GM21515 (cell line): ENCODE measurements around the gene NAA15.
"Not testable (repeated sequence)": the region's sequence is repeated elsewhere in the genome, so short reads cannot be mapped to it uniquely, and the experiment has no call there.

Source experiments
- ATAC-seq: cut with Tn5 transposase; IDR thresholded peaks from one replicate; pipeline ENCODE4 v1.9.1; 2021; ENCODE audit not compliant: unreplicated experiment

The NAA15 gene

DNA sequence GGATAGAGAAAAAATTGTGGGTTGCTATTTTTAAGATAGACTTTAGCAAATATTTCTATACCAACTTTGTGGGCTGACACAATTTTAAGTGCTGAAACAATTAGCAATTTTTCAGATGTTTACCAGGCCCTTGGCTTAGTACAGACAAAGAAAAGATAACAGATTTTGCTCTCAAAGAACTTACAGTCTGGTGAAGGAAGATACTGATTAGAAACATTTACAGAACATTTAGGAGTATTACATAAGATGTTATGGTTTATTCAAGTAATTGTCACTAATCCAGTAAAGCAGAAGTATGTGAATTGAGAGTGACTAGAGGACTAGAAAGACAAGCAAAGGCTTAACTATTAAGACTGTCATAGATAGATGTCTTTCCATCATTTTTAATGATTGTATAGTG is 36.3 kb downstream of the NAA15 start:
- ATAC-seq, result no peak

DNA sequence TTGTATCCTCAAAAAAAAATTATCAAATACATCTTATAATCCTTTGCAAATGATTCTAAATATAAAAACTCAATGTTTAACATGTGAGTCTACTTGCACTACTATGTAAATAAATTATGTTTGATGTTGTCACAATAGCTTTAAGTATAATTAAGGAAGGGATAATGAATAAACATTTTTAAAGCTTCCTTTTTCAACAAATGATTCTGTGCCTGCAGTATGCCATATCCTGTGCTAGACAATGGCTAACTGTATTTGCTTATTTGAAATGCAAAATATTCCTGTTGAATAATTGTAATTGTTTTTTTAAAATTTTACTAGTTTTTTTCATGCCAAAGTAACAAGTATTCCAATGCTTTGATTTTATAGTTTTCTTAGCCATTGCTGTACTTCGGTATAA is 60.0 kb downstream of the NAA15 start:
- ATAC-seq, result no peak

DNA sequence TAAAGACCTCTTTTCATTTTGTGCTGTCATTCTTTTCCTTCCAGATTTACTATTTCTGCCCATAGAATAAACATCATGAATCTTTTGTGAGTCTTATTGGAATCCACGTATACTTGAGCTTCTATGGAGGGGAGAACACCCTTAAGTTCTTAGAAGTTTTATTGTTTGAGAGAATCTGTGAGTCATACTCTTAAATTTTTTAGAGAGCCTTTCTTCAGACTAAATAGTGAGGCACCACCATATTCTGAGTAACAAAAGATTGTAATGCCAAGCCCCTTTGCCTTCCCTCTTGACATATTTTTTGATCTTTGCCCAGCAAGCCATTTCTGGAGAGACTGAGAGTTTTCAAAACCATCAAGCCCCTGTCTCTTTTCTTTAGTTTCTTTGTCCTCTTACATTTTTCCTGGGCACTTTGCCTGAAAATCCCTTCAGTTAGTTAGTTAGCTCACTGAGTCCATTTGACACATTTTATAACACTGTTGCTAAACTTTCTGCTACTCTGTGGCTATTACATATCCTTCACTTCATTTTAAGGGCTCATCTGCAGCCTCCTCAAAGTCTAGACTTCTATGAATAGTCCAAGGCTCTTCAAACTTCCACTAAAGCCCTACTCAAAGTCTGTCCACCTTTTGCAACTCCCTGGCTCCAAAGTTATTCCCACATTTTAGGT is 66.3 kb downstream of the NAA15 start:
- ATAC-seq, result no peak

DNA sequence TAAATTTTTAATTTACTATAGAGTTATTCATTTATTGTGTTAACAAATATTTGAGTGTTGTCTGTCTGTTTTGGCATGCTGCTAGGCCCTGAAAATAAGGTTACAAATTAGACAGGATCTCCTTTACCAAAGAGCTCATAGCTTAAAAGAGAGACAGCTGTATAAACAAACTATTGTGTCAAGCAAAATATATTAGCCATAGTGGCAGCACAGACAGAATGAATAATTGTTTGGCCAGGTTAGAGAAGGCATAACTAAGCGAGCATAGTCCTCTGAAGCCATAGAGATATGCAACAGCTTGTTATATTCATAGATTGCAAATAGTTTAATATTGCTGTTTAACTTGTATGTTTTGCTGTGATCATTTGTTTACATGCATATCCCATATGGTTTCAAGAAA is 67.7 kb downstream of the NAA15 start:
- no peak for ATAC-seq

DNA sequence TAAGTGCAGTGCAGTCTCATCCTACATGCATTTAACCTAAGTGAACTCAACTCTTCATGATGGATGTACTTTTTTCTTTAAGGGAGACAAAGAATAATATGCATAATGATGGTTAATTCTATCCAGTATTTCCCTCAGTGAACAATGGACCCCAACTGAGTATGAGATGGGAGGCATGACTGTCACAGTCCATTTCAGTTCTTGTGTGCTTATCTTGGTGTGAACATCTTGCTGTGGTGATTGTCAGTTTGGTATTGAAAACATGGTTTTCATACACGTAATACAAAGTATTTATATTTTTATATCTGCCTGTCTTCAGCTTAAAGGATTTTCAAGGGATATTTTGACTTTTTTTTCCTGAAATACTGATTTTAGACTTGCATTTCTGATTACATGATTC is 72.9 kb downstream of the NAA15 start:
- no peak for ATAC-seq

DNA sequence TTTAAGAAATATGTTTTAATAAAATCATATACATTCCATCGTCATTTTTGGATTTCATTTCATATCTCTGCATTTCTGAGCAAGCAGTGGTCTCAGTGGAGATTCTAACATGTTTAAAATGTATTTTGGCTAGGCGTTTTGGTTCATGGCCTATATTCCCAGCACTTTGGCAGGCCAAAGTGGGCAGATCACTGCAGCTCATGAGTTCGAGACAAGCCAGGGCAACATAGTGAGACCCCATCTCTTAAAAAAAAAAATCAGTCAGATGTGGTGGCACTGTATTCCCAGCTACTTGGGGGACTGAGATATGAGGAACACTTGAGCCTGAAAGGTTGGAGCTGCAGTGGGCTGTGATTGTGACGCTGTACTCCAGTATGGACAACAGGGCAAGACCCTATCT is 85.1 kb downstream of the NAA15 start:
- no peak for ATAC-seq

DNA sequence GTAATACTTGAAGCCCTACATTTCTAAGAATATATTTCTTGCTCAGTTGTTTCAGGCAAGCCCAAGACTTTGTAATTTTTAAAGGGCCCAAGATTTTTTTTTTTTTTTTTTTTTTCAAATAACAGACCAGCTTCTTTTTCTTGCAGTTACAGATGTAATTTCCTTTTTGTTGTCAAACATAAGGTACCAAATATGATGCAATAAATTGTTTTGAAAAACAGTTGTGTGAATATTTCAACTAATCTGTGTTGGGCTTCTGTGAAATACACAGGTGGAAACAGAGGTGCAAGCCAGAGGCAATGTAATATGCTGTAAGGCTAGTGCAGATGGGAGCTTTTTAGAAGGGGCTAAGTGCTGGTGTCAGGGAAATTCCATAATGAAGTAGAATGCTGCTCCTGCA is 87.8 kb downstream of the NAA15 start:
- no peak for ATAC-seq

DNA sequence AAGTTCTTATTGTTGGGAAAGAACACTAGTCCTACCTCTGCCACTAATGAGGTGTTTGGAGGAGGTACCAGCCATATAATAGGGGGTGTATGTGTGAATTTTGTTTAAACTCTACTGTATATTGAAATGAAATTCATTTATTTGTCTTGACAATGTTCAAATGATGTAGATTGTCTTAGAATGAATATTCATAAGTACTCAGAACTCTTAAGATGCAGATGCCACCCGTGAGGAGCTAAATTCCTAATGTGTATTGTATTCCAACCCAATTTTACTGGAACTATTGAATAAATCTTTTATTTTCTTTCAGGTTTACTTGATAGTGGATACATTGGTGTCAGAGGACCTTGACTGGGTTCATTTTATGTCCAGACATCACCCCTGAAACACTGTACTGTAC is 88.7 kb downstream of the NAA15 start:
- ATAC-seq, result no peak

DNA sequence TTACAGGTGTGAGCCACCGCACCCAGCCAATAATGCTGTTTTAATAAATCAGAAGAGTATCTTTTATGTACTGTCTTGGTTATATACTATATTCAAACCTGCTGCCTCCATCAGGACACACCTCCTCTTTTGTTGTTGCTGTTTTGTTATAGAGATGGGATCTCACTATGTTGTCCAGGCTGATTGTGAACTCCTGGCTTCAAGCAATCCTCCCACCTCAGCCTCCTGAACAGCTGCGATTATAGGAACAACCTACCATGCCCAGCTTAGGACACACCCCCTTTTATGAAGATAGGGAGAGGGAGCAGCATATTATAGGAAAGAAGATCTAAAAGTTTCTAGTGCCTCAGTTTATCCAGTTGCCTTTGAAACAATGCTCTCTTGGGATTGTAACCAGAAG is 90.4 kb downstream of the NAA15 start:
- no peak for ATAC-seq

DNA sequence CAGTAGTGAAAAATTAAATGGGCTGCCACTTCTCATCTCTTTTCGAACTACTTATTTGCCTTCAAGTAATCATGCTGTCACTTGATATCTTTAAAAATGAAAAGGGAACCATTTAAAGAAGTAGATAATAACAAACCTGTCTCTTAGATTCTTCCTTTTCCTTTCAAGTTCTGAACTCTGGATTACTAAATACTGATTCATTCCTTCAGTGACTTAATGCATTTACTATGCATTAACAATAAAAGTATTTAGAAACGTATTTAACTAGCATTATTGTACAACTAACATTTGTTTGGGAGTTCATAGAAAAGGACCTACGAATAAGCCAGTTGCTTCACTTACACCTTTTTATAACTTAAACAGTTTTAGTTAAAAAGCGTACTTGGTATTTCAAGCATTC is 91.5 kb downstream of the NAA15 start:
- no peak for ATAC-seq

DNA sequence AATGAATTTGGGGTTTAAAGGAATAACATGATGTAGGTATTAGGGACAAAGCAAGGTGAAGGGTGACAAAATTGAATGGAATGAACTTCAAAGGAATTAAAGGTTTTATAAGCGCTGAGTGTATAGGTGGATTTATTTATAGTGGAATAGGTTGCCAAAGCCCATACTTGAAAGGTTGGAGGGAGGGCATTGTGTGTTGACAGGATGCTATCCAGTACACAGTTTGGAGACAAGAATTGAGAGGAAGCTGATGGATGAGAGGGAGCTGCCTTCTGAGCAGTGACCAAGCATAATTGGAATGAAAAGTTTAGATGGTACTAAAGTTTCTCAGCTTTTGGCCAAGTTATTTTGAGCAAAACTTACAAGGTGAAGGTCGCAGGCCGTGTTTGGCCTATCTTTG is 100.1 kb downstream of the NAA15 start:
- ATAC-seq, result no peak

DNA sequence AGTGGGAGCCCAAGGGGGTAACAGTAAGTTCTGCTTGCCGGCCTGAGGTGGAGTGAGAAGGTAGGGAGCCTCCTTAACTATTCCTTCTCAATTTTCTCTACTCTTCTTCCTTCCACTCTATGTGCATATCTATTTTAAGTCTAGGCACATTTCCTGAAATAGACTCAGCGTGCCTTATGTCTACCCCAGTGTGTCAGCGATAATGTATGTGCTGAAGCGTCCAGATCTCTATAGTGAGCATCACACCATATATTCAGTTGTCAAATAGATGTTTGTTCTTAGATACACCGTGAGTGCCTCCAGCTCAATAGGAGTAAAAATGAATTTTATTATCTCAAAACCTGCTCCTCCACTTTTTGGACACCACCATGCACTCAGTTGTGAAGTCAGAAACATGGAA is 101.1 kb downstream of the NAA15 start:
- ATAC-seq, result no peak

DNA sequence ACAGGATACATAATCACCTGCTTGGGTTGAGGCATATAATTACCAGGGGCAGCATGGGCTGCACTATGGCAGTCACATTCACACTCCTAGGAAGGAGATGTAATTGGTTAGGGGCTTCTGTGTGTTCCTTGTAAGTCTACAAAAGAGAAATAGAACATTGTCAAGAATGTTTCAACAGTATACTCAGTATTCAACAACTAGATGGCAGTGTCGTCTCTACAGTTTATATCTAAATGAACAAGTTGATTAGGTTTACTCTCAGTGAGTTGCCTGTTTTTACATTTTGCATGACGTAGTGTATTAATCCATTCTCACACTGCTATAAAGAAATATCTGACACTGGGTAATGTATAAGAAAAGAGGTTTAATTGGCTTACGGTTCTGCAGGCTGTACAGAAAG is 102.2 kb downstream of the NAA15 start:
- no peak for ATAC-seq

DNA sequence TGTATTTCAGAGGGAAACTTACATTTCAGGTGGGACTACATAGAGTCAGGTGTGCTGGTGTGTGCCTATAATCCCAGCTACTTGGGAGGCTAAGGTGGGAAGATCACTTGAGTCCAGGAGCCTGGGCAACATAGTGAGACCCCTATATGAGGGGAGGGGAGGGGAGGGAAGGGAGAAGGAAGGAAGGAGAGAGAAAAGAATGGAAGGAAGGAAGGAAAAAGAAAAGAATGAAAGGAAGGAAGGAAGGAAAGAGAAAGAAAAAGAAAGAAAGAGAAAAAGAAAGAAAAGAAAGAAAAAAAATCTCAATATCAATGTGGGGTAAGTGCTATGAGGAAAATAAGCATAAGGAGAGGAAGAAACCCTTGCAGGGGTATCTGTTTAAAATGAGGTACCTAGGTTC is 109.0 kb downstream of the NAA15 start:
- ATAC-seq, result no peak

DNA sequence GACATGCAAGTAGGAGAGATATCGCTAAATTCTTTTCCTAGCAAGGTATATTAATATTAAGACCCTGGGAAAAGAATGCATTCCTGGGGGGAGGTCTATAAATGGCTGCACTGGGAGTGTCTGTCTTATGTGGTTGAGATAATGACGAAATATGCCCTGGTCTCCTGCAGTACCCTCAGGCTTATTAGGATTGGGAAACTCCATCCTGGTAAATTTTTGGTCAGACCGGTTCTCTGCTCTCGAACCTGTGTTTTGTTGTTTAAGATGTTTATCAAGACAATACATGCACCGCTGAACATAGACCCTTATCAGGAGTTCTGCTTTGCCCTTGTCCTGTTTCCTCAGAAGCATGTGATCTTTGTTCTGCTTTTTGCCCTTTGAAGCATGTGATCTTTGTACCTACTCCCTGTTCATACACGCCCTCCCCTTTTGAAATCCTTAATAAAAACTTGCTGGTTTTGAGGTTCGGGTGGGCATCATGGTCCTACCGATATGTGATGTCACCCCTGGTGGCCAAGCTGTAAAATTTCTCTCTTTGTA is 113.4 kb downstream of the NAA15 start:
- ATAC-seq, result not testable (repeated sequence)

DNA sequence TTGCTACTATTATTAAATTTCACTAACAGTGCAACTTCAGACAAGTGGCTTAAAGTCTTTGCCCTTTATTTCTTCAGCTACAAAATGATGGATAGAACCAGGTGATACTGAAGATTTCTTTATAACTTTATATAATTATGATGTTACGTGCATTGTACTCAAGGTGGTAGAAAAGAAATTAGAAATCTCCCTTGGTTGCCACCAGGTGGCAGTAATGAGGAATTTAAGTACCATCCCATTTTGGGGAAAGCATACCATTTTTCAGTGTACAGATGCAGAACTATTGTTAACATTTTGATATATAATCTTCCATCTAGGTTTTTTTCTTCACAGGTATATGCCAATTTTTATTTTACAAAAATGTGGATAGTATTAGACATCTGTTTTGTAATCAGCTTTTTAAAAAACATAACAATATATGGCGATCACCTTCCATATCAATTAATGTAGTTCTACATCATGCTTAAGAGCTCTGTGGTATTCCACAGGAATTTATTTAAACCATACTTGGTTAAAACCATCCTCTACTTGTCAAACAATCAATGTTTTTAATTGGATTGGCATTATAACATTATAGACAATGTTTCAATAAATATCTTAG is 114.9 kb downstream of the NAA15 start:
- no peak for ATAC-seq

DNA sequence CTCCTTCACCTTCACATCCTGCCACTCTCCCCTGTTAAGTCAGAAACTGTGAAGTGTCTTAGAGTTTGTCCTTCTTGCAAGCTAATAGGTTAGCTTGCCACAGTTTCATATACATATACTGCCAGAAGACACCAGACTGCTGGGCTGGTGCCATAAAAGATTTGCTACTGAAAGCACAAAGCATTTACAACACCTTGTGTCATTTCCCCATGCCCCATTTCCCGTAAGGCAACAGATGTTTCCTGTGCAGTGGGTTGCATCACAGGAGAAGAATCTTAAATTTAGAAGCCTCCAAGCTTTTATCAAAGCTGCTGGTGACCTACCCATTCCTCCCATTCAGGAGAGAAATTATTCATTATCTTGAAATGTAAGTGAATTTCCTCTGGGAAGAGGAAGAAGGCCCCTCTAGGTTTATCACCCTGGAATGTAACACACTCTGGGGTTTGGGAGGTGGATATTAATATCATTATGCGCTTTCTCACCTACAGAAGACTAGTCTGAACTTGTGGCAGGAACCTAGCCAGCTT is 118.1 kb downstream of the NAA15 start:
- ATAC-seq, result peak; percentile 77

DNA sequence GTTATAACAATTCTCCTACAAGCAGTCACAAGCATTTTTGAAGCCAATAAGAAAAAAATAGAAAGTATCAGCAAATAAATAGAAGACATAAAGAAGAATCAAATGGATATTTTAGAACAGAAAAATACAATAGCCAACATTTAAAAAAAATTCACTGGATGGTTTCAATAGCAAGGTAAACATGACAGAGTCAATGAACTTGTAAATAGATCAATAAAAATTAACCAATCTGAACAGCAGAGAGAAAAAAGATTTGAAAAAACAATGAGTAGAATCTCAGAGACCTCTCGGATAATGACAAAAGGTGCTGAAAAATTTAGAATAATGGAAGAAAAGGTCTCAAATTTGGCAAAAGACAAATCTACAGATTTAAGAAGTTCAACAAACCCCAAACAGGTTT is 119.3 kb downstream of the NAA15 start:
- ATAC-seq, result no peak

DNA sequence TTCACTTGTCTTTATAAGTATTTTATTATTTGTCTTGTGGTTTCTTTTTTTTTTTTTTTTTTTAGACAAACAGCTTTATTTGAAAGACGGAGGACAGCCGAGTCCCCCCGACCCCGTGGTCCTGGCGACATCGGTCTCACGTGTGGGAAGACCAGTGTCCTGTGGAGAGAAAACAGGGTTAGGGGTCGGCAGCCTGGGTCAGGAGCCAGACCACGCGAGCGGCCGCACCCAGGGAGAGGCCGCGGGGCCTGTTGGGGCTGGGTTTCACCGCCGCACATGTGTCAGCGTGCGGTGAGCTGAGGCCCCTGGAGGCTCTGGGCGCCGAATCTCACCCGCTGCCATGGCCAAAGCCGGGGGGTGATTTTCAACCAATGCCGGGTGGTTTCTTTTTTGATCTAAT is 134.8 kb downstream of the NAA15 start:
- ATAC-seq, result no peak

DNA sequence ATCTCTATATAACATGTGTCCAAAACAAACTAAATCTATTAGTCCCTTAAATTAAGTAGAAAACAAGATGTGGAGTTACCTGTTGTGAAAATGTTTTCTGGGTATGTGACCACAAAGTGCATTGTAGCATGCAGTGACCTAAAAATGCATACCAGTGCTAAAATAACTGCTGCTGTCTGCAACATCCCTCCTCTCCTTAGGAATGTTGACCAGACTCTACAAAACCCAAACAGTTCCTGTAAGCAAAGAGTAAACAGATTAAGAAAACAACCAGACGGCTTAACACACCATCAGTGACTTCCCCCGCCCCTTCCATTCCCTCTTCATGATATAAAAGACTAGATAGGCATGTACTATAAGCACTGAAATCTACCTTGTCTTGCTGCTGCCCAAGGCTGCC is 136.8 kb downstream of the NAA15 start:
- ATAC-seq, result no peak

DNA sequence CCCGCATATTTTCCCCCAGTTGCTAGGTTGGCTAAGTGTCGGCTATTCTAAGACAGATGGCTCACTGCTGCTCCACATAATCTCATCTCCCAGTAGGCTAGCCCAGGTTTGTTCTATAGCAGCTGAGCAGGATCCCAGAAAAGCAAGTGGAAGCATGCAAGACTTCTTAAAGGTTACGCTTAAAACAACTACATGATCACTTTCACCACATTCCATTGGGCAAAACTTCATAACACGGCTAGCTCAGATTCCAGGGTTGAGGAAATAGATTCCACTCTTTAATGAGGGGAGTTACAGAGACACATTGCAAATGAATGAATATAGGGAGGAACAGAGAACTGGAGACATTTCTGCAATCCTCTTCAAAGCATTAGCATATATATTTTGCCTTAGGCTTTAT is 139.7 kb downstream of the NAA15 start:
- ATAC-seq, result no peak

DNA sequence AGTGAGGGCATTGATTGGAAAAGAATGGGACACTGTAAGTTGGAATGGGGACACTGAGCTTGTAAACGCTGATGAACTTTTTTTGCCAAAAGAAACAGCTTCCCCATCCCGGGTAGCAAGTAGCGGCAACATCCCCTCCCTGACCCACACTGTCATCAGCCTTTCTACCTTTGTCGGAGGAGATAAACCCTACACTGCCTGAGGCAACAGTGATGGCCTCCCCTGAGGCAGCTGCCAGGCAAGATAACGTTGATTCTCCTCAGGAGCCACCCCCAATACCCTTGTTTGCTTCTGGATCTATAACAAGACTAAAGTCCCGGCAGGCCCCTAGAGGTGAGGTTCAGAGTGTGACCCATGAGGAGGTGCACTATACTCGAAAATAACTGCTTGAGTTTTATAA is 142.4 kb downstream of the NAA15 start:
- no peak for ATAC-seq

DNA sequence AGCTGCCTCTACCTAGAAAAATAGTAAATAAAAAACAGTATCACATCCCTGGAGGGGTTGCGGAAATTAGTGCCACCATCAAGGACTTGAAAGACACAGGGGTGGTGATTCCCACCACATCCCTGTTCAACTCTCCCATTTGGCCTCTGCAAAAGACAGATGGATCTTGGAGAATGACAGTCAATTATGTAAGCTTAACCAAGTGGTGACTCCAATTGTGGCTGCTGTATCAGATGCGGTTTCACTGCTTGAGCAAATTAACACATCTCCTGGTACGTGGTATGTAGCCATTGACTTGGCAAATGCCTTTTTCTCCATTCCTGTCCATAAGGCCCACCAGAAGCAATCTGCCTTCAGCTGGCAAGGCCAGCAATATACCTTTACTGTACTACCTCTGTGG is 143.6 kb downstream of the NAA15 start:
- not testable (repeated sequence) for ATAC-seq
